Esophagus squamous epithelium (tissue), 5 donors: ENCODE results near the gene TTBK2. TPM values are rescaled to one million over a fixed set of nuclear protein-coding genes. Genes with fewer than 3 reads are reported as not detected.
A peak's percentile ranks its signal among the peaks of the same experiment; 100 is the strongest.

ENCODE experiments used
- DNase-seq: peaks from one replicate; lab custom pipeline; 2025; lab: John Stamatoyannopoulos, UW
- H3K27ac ChIP-seq, 4 donors: fragments of 200-600 bp; sonication (generic); one replicate each; pipeline ENCODE4 v1.5.1; 2016 to 2019; ENCODE audit warnings: mild to moderate bottlenecking in 1 of 4
- H3K27me3 ChIP-seq, 4 donors: fragments of 200-600 bp; sonication (generic); 1 replicate in 3 of 4; 2 replicates in 1 of 4; pipeline versions ENCODE4 v1.5.1 to v1.6.0; 2017 to 2021; ENCODE audit warnings: antibody characterized with exemption in 1 of 4
- H3K36me3 ChIP-seq, 3 donors: fragments of 200-600 bp; sonication (generic); one replicate each; pipeline ENCODE4 v1.5.1; 2016 to 2019
- H3K4me1 ChIP-seq, 3 donors: fragments of 200-600 bp; sonication (generic); one replicate each; pipeline ENCODE4 v1.5.1; 2017 to 2019
- H3K4me3 ChIP-seq, 4 donors: fragments of 200-600 bp; sonication (generic); 1 replicate in 3 of 4; 2 replicates in 1 of 4; pipeline ENCODE4 v1.5.1; 2016 to 2019; ENCODE audit warnings: mild to moderate bottlenecking in 2 of 4, moderate library complexity in 1 of 4
- H3K9me3 ChIP-seq, 3 donors: fragments of 200-600 bp; sonication (generic); one replicate each; pipeline ENCODE4 v1.5.1; 2016 to 2019
- POLR2A ChIP-seq, 4 donors: fragments of 450-650 bp; IDR thresholded peaks; one replicate each; pipeline ENCODE4 v1.6.1; 2017; ENCODE audit warnings: antibody characterized with exemption in 4 of 4, mild to moderate bottlenecking in 4 of 4, moderate library complexity in 3 of 4
- WGBS, 2 donors: methylation state at CpG; one replicate each; pipeline ENCODE4 v1.1.5; 2018; 5-methylcytosine and 5-hydroxymethylcytosine counted together
- intact Hi-C: fragments of 100-400 bp; cut with DNase I; formaldehyde crosslinking; loops from one replicate; pipeline ENCODE4 v1.15.0; 2022
- total RNA-seq, 4 donors: library from RNA; depleted of rRNA; stranded (reverse); fragments of >200 nt; gene quantifications; one replicate each; pipeline ENCODE4 v1.1.0, GENCODE V29; 2016
- TF ChIP-seq, protein P1 (sequence below), 6 experiments: fragments of 450-650 bp in 4 of 6; fragments of 200-600 bp in 2 of 6; sonication (generic) in 2 of 6; IDR thresholded peaks; one replicate each; pipeline ENCODE4 v1.5.1; 2016 to 2019; ENCODE audit warnings: antibody characterized with exemption in 6 of 6, mild to moderate bottlenecking in 4 of 6, moderate library complexity in 4 of 6
- donor health status: DM: yes; HTN: yes; CAD: no.

Gene TTBK2
- total RNA-seq, 4 donors from 2014 or later: 5.8 to 11.8 (median 6.8) TPM

DNA sequence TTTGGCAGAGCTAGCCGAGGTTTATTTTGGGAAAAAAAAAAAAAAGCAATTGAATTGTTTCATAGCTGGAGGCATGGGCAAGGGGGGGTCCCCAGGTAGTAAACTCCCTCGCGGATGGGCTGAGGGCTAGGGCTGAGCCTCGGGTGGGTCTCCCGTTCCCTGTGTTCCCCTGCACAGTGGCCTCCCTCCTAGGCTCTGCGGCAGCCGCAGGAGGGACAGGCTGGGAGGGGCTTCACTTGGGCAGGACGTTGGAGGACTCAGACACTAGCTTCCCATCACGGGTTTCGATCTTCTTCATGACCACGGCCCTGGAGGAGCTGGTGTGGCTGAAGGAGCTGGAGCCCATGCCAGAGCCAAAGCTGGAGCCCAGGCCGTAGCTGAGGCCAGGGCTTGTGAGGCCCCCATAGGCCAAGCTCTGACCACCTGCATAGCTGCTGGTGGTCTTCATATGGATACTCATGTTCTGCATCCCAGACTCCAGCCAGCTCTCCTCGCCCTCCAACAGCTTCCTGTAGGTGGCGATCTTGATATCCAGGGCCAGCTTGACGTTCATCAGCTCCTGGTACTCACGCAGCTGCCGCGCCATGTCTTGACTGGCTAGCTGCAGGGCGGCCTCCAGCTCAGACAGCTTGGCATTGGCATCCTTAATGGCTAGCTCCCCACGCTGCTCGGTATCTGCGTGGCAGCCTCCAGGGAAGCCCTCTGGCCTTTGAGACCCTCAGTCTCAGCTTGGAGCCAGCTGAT, 119.7 kb downstream of the TTBK2 start:
- Histone ChIP-seq H3K9me3 (no peaks in the 10 kb centered on the region), H3K27me3 (no peaks in the 10 kb centered on the region), H3K4me1 (no peaks in the 10 kb centered on the region), H3K36me3 (peaks cover 0 to 31% (median 0%) of the 10 kb centered on the region in 3 donors), H3K4me3 (no peak overlapping the region), H3K27ac (no peak overlapping the region)
- no peak for DNase-seq
- no peak for TF ChIP-seq POLR2A (IDR thresholded peaks at IDR 0.05)
- TF ChIP-seq, protein P1, sequence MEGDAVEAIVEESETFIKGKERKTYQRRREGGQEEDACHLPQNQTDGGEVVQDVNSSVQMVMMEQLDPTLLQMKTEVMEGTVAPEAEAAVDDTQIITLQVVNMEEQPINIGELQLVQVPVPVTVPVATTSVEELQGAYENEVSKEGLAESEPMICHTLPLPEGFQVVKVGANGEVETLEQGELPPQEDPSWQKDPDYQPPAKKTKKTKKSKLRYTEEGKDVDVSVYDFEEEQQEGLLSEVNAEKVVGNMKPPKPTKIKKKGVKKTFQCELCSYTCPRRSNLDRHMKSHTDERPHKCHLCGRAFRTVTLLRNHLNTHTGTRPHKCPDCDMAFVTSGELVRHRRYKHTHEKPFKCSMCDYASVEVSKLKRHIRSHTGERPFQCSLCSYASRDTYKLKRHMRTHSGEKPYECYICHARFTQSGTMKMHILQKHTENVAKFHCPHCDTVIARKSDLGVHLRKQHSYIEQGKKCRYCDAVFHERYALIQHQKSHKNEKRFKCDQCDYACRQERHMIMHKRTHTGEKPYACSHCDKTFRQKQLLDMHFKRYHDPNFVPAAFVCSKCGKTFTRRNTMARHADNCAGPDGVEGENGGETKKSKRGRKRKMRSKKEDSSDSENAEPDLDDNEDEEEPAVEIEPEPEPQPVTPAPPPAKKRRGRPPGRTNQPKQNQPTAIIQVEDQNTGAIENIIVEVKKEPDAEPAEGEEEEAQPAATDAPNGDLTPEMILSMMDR (IDR thresholded peaks at IDR 0.05): peak in 2 of 6 experiments; percentile 17 to 47
- whole genome bisulfite sequencing, 2 donors: 85 to 86% methylated on average over 15 to 19 of the region's 22 CpGs
- intact Hi-C loops: no loop called here

- intact Hi-C loops: no loop called here
- TF ChIP-seq POLR2A (IDR thresholded peaks at IDR 0.05): no peak
- TF ChIP-seq, protein P1 (IDR thresholded peaks at IDR 0.05): no peak
- H3K4me1 ChIP-seq: no peaks in the 10 kb centered on the region
- 94 to 96% methylated on average over 11 of the region's 11 CpGs for WGBS, 2 donors
- H3K9me3 ChIP-seq: no peaks in the 10 kb centered on the region
- no peak overlapping the region for H3K4me3 ChIP-seq
- no peak overlapping the region for H3K27ac ChIP-seq
- H3K27me3 ChIP-seq: no peaks in the 10 kb centered on the region
- H3K36me3 ChIP-seq: peaks cover 0 to 37% (median 2%) of the 10 kb centered on the region in 3 donors
- no peak for DNase-seq
Observed at GRCh38 chr15:42798802-42799201, 121.8 kb downstream of the TTBK2 start.

- 82 to 86% methylated on average over 5 of the region's 5 CpGs for WGBS, 2 donors
- DNase-seq: no peak
- TF ChIP-seq, protein P1 (IDR thresholded peaks at IDR 0.05): peak in 1 of 6 experiments; percentile 32
- TF ChIP-seq POLR2A (IDR thresholded peaks at IDR 0.05): no peak
Observed at GRCh38 chr15:42796955-42797782, 123.4 kb downstream of the TTBK2 start.

GRCh38 chr15:42788725-42789124, 131.9 kb downstream of the TTBK2 start:
- Histone ChIP-seq H3K4me1 (no peaks in the 10 kb centered on the region), H3K36me3 (peaks cover 0 to 17% (median 0%) of the 10 kb centered on the region in 3 donors), H3K9me3 (no peaks in the 10 kb centered on the region), H3K4me3 (no peak overlapping the region), H3K27ac (no peak overlapping the region), H3K27me3 (no peaks in the 10 kb centered on the region)
- no peak for DNase-seq
- TF ChIP-seq, protein P1 (IDR thresholded peaks at IDR 0.05): no peak
- no peak for TF ChIP-seq POLR2A (IDR thresholded peaks at IDR 0.05)
- intact Hi-C loops: no loop called here

More at GRCh38 chr15:42796955-42797782, 123.4 kb downstream of the TTBK2 start:
- Histone ChIP-seq H3K36me3 (peaks cover 0 to 22% (median 2%) of the 10 kb centered on the region in 3 donors), H3K27me3 (no peaks in the 10 kb centered on the region), H3K4me1 (no peaks in the 10 kb centered on the region), H3K4me3 (no peak overlapping the region), H3K27ac (no peak overlapping the region), H3K9me3 (no peaks in the 10 kb centered on the region)
- intact Hi-C loops: no loop called here

DNA sequence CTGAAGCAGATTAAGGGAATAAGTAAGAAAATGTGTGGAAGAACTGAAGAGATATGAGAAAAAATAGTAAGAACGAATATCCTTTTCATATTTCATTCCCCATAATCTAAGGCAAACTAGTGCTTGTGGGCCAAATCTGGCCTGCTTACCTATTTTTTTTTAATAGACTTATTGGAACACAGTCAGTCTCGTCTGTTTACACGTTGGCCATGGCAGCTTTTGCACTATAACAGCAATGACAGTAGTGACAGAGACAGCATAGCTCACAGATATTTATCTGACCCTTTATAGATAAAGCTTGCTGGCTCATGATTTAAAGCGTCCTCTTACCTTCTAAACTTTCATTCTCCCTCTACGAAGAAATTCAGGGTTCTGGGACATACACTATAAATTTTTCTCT, 133.6 kb downstream of the TTBK2 start:
- intact Hi-C loops: no loop called here
- no peak for TF ChIP-seq POLR2A (IDR thresholded peaks at IDR 0.05)
- TF ChIP-seq, protein P1 (IDR thresholded peaks at IDR 0.05): no peak
- peaks cover 0 to 32% (median 6%) of the 10 kb centered on the region in 3 donors for H3K36me3 ChIP-seq
- H3K9me3 ChIP-seq: no peaks in the 10 kb centered on the region
- no peaks in the 10 kb centered on the region for H3K4me1 ChIP-seq
- WGBS, 2 donors: 89 to 93% methylated on average over 5 of the region's 5 CpGs
- no peak overlapping the region for H3K4me3 ChIP-seq
- no peak overlapping the region for H3K27ac ChIP-seq
- H3K27me3 ChIP-seq: no peaks in the 10 kb centered on the region
- no peak for DNase-seq
